GM21825 (cell line): ENCODE results near the gene IVD.

ENCODE experiments used
- ATAC-seq: cut with Tn5 transposase; IDR thresholded peaks from one replicate; pipeline ENCODE4 v1.9.1; 2021; ENCODE audit warnings: mild to moderate bottlenecking, moderate library complexity; ENCODE audit not compliant: unreplicated experiment

Gene IVD

GRCh38 chr15:40456299-40456712 is 50.7 kb downstream of the IVD start:
- no peak for ATAC-seq

GRCh38 chr15:40456738-40457137 is 51.1 kb downstream of the IVD start:
- no peak for ATAC-seq

DNA sequence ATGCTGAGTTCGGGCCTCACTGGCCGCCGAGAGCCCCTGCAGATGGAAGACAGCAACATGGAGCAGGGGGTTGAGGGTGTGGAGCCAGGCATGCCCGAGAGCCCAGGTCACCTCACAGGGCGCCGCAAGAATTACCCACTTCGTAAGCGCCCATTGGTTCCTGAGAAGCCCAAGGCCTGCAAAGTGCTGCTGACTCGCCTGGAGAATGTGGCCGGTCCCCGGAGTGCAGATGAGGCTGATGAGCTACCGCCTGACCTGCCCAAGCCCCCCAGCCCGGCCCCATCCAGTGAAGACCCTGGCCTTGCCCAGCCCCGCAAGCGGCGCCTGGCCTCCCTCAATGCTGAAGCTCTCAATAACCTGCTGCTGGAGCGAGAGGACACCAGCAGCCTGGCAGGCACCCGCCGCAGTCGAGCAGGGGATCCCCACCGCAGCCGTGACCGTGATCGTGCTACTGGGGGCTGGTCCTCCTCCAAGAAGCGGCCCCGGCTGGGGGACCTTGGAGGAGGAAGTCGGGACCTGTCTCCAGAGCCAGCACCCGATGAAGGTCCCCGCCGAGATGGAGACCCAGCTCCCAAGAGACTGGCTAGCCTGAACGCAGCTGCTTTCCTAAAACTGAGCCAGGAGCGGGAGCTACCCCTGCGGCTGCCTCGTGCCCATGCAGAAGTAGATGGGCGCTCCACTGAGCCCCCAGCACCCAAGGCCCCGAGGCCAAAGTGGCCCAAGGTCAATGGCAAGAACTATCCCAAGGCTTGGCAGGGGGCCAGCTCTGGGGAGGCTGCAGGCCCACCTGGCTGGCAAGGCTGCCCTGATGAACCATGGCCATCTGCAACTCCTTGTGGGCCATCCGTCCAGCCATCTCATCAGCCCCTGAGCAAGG is 53.1 kb downstream of the IVD start:
- ATAC-seq = no peak

DNA sequence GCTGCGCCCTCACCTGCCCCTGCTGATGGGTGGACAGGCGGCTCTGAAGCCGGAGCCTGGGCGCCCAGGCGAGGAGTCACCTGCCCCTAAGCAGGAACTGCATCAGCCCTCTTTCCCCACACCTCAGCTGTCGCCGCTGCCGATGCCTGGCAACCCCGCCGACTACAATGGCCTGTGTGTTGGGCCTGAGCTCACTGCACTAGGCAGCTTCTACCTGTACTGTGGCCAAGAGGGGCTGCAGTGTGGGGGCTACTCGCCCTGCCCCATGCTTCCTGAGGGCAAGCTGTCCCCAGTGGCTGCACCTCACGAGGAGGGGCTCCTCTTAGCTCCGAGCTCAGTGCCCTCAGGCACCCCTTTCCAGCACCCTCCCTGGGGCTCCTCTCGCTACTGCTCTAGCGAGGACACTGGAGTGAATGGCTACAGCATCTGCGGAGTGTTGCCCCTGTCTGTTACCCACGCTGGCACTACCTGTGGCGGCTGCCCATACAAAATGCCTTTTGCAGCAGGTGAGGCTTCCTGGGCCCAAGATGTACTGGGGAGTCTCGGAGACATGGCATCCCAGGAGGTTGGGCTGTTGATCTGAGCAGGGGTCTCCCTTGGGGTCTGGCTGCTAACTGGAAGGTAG is 53.9 kb downstream of the IVD start:
- ATAC-seq = no peak

DNA sequence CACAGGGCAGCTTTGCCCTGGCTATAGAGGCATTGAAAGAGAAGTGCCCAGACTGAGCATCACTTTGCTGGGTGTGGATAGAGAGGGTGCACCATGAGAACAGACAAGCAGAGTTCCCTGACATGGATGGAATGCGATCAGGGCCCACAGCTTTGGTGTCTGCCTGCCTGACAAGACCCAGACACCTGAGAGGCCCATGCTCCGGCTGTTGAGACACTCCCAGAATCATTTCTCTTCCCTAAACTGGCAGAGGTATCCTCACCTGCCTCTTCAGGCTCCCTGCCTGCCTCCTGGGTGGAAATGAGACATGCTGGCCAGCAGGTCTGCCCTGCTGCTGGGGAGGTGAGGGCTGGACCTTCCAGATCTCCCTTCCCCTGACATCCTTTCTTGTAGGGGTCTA is 54.8 kb downstream of the IVD start:
- no peak for ATAC-seq

GRCh38 chr15:40461958-40462357 is 56.4 kb downstream of the IVD start:
- ATAC-seq = no peak

DNA sequence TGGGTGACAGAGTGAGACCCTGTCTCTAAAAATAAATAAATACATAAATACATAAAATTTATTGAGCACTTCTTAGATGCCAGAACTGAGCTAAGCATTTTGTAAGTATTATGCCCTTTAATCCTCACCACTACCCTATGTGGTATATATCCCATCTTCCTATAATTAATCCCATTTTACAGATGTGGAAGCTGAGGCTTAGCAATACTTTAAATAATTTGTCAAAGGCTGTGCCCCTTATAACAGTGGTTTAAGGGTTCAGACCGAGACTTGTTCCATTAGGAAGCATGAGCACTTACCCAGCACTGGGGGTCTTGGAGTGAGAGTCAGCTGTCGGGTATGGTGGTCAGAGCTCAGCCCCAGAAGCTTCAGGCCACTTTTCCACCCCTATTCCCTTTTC is 57.7 kb downstream of the IVD start:
- no peak for ATAC-seq

DNA sequence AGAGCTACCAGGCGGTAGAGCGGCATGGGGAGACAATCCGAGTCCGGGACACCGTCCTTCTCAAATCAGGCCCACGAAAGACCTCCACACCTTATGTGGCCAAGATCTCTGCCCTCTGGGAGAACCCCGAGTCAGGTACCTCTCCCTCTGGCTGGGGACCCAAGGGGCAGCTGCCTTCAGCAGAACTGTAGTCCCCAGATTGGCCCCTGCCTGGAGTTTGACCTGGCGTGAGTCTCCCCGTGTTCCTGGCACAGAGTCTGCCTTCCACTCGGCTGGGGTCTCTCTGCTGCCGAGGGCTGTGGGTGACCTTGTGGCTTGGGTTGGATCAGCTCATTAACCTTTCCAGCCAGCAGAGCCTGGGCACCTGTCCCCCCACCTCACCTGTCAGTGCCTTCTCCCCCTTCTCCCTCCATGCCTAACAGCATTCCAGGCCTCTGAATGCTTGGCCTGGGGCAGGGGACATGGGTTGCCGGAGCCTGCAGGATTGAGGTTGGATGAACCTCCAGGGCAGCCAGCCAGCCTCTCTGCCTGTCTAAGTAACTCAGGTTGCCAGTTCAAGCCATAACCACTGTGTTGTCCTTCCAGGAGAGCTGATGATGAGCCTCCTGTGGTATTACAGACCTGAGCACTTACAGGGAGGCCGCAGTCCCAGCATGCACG is 58.4 kb downstream of the IVD start:
- no peak for ATAC-seq

DNA sequence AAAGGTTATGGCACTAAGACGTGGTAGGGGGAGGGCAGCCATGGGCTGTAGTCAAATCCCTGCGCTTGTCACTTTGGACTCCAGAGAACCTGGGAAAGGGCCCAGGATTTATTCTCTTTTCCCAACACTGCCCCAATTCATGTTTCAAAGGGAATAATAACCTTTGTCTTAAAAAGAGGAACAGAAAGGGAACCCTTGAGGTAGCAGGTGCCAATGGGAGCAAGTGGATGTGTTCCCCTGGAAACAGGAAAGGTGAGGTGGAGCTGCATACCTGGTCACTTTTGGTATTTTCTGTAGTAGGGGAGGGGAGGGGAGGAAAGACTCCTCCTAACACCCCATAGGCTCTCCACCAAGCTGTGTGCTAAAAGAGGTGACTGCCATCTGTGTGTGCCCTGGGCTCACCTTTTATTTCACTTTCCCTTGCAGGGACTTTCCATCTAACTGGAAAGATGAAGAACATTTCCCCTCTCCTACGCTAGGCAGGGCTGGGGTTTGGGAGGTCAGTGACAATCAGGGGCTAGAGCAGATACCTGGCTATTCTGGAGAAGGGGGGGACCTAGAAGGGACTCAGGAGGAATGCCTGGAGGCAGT is 59.1 kb downstream of the IVD start:
- ATAC-seq = no peak

DNA sequence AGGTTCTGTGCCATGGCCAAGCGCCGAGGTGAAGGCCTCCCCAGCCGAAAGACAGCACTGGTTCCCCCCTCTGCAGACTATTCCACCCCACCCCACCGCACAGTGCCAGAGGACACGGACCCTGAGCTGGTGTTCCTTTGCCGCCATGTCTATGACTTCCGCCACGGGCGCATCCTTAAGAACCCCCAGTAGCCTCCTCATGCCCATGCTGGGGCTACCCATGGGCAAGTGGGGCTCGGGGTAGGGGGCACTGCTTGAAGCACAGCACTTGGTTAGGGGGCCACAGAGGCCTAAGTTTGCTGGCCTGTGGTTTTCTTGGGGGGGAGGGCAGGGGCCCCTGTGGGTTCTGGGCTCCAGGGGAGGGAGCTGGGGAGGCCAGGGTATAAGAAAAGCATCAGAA is 60.3 kb downstream of the IVD start:
- ATAC-seq = no peak

GRCh38 chr15:40466426-40467260 is 61.0 kb downstream of the IVD start:
- no peak for ATAC-seq

GRCh38 chr15:40467261-40467615 is 61.6 kb downstream of the IVD start:
- ATAC-seq = no peak

- no peak for ATAC-seq
These were observed 63.3 kb downstream of the IVD start for GRCh38 chr15:40468898-40469331.

- ATAC-seq = no peak
These were observed 64.3 kb downstream of the IVD start for GRCh38 chr15:40469776-40470390.

GRCh38 chr15:40470423-40471104 is 65.0 kb downstream of the IVD start, which contains the start of gene CHST14:
Gene CHST14 (plus strand): TSS chr15:40470984. CDS start chr15:40471214, 230 bp downstream.
- ATAC-seq = peak; percentile 66
